ENCODE measurements around the gene CPEB4.

The CPEB4 gene

DNA sequence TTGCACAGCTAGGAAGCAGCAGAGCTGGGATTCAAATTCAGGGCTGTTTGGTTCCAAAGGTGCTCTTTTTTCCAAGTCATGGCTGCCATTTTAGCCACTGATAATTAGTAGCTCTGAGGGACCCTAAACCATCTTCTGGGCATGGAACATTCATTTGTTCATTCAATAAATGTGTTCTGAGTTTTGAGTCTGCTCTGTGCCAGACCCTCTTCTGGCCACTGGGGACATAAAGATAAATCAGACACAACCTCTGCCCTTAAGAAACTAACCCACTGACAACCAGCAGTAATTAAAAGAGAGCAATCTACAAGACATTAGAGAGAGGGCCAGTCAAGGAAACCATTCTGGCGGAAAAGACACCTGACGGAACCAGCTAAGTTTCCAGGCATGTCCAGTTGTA is 2.0 kb upstream of the CPEB4 start:
- no peak for DNase-seq
- Mint-ChIP-seq H3K27me3 (no peaks in the 10 kb centered on the region), H3K4me3 (no peak overlapping the region), H3K4me1 (peaks cover 69% of the 10 kb centered on the region), H3K36me3 (ENCODE audit: low read depth) (no peaks in the 10 kb centered on the region), H3K27ac (peak overlapping the region; percentile 16), H3K9me3 (peaks cover 9% of the 10 kb centered on the region)
- ATAC-seq = no peak

- H3K27ac Mint-ChIP-seq = peak overlapping the region; percentile 97
- DNase-seq = peak; percentile 20
- no peaks in the 10 kb centered on the region for H3K27me3 Mint-ChIP-seq
- peak overlapping the region; percentile 93 for H3K4me3 Mint-ChIP-seq
- peaks cover 78% of the 10 kb centered on the region for H3K4me1 Mint-ChIP-seq
- no peaks in the 10 kb centered on the region for H3K36me3 Mint-ChIP-seq (ENCODE audit: low read depth)
- no peak for ATAC-seq
- no peaks in the 10 kb centered on the region for H3K9me3 Mint-ChIP-seq
Measured at GRCh38 chr5:173888473-173889131, 453 bp downstream of the CPEB4 start.

DNA sequence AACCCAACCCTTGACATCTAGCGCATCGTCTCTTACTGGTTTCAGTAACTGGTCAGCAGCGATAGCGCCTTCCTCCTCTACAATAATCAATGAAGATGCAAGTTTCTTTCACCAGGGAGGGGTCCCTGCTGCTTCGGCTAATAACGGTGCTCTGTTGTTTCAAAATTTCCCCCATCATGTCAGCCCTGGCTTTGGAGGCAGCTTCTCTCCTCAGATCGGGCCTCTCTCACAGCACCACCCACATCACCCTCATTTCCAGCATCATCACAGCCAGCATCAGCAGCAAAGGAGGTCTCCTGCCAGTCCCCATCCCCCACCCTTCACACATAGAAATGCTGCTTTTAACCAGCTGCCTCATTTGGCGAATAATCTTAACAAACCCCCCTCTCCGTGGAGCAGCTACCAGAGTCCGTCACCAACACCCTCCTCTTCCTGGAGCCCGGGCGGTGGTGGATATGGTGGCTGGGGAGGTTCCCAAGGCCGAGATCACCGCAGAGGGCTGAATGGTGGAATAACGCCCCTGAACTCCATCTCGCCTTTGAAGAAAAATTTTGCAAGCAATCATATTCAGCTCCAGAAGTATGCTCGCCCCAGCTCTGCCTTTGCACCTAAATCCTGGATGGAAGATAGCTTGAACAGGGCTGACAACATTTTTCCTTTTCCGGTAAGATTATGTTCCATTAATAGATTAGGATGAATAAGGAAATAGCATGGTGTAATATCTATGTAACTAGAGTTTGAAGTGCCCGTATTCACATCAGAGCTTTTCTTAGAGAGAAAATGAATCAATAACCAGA is 2.2 kb downstream of the CPEB4 start:
- no peaks in the 10 kb centered on the region for H3K27me3 Mint-ChIP-seq
- no peak for DNase-seq
- no peak for ATAC-seq
- no peaks in the 10 kb centered on the region for H3K9me3 Mint-ChIP-seq
- no peaks in the 10 kb centered on the region for H3K36me3 Mint-ChIP-seq (ENCODE audit: low read depth)
- H3K4me1 Mint-ChIP-seq = peaks cover 76% of the 10 kb centered on the region
- H3K4me3 Mint-ChIP-seq = peak overlapping the region; percentile 93
- H3K27ac Mint-ChIP-seq = no peak overlapping the region

DNA sequence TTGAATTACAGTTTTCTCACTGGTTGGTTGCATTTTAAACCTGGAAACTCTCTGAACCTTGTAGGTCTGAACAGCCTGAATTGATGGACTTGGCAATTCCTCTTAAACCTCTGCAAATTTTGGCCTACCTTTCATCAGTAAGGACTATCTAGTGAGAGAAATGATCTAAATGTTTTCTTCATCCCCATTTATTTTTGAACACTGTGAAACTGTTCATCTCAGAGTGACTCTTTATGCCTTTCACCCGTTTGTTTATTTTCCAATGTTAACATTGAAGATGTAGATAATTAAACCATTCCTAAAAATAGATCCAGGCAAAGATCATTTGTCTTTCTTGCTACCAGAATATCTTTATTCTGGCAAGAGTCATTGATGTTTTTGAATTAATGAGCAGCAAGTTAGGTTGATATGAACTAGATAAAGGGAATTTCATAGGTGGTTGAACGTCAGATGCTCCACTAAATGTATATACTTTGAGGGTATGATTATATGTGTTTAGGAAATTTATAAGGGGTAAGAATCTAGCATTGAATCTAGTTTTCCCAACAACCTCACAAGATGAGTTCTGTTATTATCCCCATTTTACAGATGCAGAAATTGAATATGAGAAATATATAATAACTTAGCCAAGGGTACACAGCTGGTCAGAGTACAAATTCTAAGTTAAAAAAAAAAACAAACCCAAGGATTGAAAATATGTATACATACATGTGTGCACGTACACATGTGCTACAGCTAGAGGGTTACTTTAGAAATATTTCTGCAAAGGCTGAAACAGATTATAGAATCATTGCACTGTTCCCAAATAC is 3.4 kb downstream of the CPEB4 start:
- peaks cover 74% of the 10 kb centered on the region for H3K4me1 Mint-ChIP-seq
- ATAC-seq (no peak), DNase-seq (no peak)
- no peaks in the 10 kb centered on the region for H3K9me3 Mint-ChIP-seq
- H3K4me3 Mint-ChIP-seq = peak overlapping the region; percentile 68
- no peak overlapping the region for H3K27ac Mint-ChIP-seq
- H3K27me3 Mint-ChIP-seq = no peaks in the 10 kb centered on the region
- no peaks in the 10 kb centered on the region for H3K36me3 Mint-ChIP-seq (ENCODE audit: low read depth)

GRCh38 chr5:173893192-173893561 is 5.0 kb downstream of the CPEB4 start:
- Mint-ChIP-seq H3K36me3 (ENCODE audit: low read depth) (no peaks in the 10 kb centered on the region), H3K27me3 (no peaks in the 10 kb centered on the region), H3K9me3 (no peaks in the 10 kb centered on the region), H3K4me1 (peaks cover 61% of the 10 kb centered on the region), H3K27ac (no peak overlapping the region), H3K4me3 (no peak overlapping the region)
- DNase-seq = no peak
- no peak for ATAC-seq

DNA sequence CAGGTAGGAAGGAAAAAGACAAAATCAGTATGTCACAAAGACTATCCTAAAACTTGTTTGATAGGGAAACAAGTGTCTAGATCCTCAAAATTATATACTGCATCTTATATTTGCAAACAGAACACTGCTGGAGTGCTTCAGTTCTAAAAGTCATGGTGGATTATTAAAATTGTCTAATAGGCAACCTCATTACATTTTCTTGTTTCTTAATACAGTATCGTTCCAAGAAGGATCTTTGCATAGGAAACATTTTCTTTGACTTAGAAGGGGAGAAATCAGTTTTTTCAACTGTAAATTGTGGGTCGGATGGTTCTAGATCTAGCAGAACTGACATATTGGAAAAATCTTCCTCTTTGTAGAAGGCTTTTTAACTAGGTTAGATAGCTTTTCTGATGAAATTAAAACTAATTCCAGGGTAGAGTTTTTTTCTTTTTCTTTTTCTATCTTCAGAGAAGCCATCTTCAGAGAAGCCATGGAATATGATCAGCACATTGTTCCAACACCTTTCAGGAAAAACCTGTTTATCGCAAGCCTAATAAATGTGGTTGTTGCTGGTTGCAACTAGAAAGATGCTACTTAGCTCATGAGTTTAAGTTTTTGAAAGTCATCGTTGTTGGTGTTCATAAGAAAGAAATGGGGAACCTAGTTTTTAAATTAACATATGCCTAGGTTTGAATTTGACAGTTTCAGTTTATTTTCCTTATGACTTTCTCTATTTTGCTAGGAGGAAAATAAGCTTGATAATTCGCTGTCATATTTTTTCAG is 7.4 kb downstream of the CPEB4 start:
- H3K27ac Mint-ChIP-seq = no peak overlapping the region
- no peaks in the 10 kb centered on the region for H3K27me3 Mint-ChIP-seq
- peaks cover 45% of the 10 kb centered on the region for H3K4me1 Mint-ChIP-seq
- peaks cover 2% of the 10 kb centered on the region for H3K36me3 Mint-ChIP-seq (ENCODE audit: low read depth)
- no peak for DNase-seq
- no peak for ATAC-seq
- no peaks in the 10 kb centered on the region for H3K9me3 Mint-ChIP-seq
- no peak overlapping the region for H3K4me3 Mint-ChIP-seq

DNA sequence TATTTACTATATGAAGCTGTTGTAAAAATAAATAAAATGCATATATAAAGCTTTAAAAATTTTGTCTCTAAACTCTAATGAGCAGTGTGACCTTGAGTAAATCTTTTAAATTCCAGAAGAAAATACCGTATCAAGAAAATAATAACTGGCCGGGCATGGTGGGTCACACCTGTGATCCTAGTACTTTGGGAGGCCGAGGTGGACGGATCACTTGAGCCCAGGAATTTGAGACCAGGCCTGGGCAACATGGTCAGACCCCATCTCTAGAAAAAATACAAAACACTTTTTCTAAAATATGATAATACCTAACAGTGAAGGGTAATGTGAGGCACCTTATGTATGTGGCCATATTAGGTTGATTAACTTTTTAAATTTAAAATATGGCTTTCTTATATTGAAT is 8.5 kb downstream of the CPEB4 start:
- DNase-seq (no peak), ATAC-seq (no peak)
- no peaks in the 10 kb centered on the region for H3K27me3 Mint-ChIP-seq
- peaks cover 37% of the 10 kb centered on the region for H3K4me1 Mint-ChIP-seq
- H3K36me3 Mint-ChIP-seq (ENCODE audit: low read depth) = peaks cover 2% of the 10 kb centered on the region
- no peak overlapping the region for H3K27ac Mint-ChIP-seq
- no peak overlapping the region for H3K4me3 Mint-ChIP-seq
- H3K9me3 Mint-ChIP-seq = no peaks in the 10 kb centered on the region

GRCh38 chr5:173901705-173902104 is 13.6 kb downstream of the CPEB4 start:
- H3K27ac Mint-ChIP-seq = no peak overlapping the region

DNA sequence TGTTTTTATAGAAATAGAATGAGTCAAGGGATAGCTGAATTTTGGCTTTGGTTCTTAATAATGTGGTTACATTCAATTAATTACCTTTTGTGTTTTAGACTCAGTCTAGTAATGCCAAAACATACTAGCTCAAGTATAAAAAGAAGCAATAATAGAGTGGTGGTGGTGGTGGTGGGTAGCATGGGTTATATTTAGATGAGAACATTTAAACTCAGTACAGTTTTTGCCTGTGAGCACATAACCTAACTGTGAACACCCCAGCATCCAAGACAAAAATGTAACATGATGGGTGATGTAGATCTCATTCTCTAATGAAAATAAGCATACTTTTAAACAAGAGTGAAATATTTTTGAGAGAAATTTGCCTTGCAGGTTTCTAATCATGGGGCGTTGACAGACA is 14.2 kb downstream of the CPEB4 start:
- Mint-ChIP-seq H3K27ac (no peak overlapping the region), H3K4me3 (no peak overlapping the region), H3K4me1 (peaks cover 7% of the 10 kb centered on the region), H3K36me3 (ENCODE audit: low read depth) (peaks cover 4% of the 10 kb centered on the region), H3K27me3 (no peaks in the 10 kb centered on the region), H3K9me3 (no peaks in the 10 kb centered on the region)
- DNase-seq (no peak), ATAC-seq (no peak)

More at GRCh38 chr5:173901705-173902104, 13.6 kb downstream of the CPEB4 start:
- no peak for DNase-seq
- H3K9me3 Mint-ChIP-seq = no peaks in the 10 kb centered on the region
- no peaks in the 10 kb centered on the region for H3K27me3 Mint-ChIP-seq
- H3K4me3 Mint-ChIP-seq = no peak overlapping the region
- peaks cover 4% of the 10 kb centered on the region for H3K36me3 Mint-ChIP-seq (ENCODE audit: low read depth)
- ATAC-seq = no peak
- peaks cover 7% of the 10 kb centered on the region for H3K4me1 Mint-ChIP-seq

GRCh38 chr5:173902743-173903142 is 14.6 kb downstream of the CPEB4 start:
- DNase-seq = no peak
- H3K36me3 Mint-ChIP-seq (ENCODE audit: low read depth) = peaks cover 4% of the 10 kb centered on the region
- H3K4me3 Mint-ChIP-seq = no peak overlapping the region
- peaks cover 9% of the 10 kb centered on the region for H3K4me1 Mint-ChIP-seq
- no peaks in the 10 kb centered on the region for H3K9me3 Mint-ChIP-seq
- no peak for ATAC-seq
- no peaks in the 10 kb centered on the region for H3K27me3 Mint-ChIP-seq
- no peak overlapping the region for H3K27ac Mint-ChIP-seq

GRCh38 chr5:173903396-173904140 is 15.4 kb downstream of the CPEB4 start:
- no peak for ATAC-seq
- no peaks in the 10 kb centered on the region for H3K27me3 Mint-ChIP-seq
- no peak for DNase-seq
- no peak overlapping the region for H3K27ac Mint-ChIP-seq
- peaks cover 13% of the 10 kb centered on the region for H3K4me1 Mint-ChIP-seq
- H3K4me3 Mint-ChIP-seq = no peak overlapping the region
- H3K36me3 Mint-ChIP-seq (ENCODE audit: low read depth) = peaks cover 4% of the 10 kb centered on the region
- H3K9me3 Mint-ChIP-seq = no peaks in the 10 kb centered on the region

GRCh38 chr5:173904151-173904550 is 16.0 kb downstream of the CPEB4 start:
- H3K27me3 Mint-ChIP-seq = no peaks in the 10 kb centered on the region
- no peak for ATAC-seq
- no peak overlapping the region for H3K4me3 Mint-ChIP-seq
- no peaks in the 10 kb centered on the region for H3K9me3 Mint-ChIP-seq
- H3K27ac Mint-ChIP-seq = no peak overlapping the region
- peaks cover 4% of the 10 kb centered on the region for H3K36me3 Mint-ChIP-seq (ENCODE audit: low read depth)
- peaks cover 13% of the 10 kb centered on the region for H3K4me1 Mint-ChIP-seq
- DNase-seq = no peak

DNA sequence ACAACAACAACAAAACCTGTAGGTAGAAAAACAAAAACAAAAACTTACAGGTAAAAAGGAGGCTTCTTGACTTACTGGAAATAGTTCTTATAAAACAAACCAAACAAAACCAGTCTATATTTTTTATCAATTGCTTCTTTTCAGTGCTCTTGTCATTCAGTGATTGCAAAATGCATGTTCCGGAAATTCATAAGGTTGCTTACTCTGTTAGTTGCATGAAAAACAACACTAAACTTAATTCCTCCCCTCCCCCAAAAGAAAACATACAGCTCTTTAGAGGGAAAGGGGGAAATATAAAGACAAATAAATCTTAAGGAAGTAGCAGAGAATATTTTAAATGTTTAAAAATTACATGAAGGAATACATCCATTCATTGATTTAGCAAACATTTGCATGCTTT is 19.1 kb downstream of the CPEB4 start:
- DNase-seq = no peak
- no peak for ATAC-seq
- Mint-ChIP-seq H3K27ac (no peak overlapping the region), H3K36me3 (ENCODE audit: low read depth) (peaks cover 11% of the 10 kb centered on the region), H3K4me1 (peaks cover 12% of the 10 kb centered on the region), H3K27me3 (no peaks in the 10 kb centered on the region), H3K4me3 (no peak overlapping the region), H3K9me3 (no peaks in the 10 kb centered on the region)

Data from activated naive CD8-positive, alpha-beta T cell treated with anti-CD3 and anti-CD28 coated beads, Interleukin-2, amount 50 U/mL, for 24 hours (primary cell).